Measurements from ENCODE around the gene KCNIP4.

- TF ChIP-seq CTCF (IDR thresholded peaks at IDR 0.05) (no peak), POLR2A (IDR thresholded peaks at IDR 0.05) (no peak)
These were observed 153.5 kb downstream of the KCNIP4 start for GRCh38 chr4:21795091-21795490.

Data from transverse colon (tissue), 3 donors.